PC-3 (cell line): ENCODE measurements around the gene ITCH.

Experiments used
- EZH2 ChIP-seq: fragments of 300-600 bp; sonication (generic); IDR thresholded peaks from one replicate; pipeline ENCODE4 v1.6.1; 2017; ENCODE audit warnings: antibody characterized with exemption, mild to moderate bottlenecking, low read length; ENCODE audit not compliant: unreplicated experiment
- TF ChIP-seq, protein P1 (sequence below): fragments of 300-600 bp; sonication (generic); conservative IDR thresholded peaks from 2 replicates; pipeline ENCODE4 v1.5.1; 2017; ENCODE audit warnings: antibody characterized with exemption, low read depth, mild to moderate bottlenecking, low read length

DNA sequence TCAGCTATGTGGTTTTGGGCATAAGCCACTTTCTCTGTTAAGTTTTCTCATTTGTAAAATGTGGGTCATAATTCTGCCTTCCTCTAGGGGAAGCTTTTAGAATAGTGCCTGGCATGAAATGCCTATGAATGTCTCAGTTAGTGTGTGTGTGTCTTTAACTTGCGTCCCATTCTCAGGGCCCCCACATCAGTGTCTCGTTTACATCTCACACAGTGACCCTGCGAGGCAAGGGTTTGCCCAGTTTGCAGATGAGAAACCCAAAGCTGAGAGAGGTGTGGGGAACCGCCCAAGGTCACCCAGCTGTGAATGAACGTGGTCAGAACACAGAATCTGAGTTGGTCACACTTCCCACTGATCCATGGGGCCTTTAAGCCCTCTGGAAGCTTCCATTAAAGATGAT lies 167.3 kb downstream of the ITCH start:
- TF ChIP-seq, protein P1, sequence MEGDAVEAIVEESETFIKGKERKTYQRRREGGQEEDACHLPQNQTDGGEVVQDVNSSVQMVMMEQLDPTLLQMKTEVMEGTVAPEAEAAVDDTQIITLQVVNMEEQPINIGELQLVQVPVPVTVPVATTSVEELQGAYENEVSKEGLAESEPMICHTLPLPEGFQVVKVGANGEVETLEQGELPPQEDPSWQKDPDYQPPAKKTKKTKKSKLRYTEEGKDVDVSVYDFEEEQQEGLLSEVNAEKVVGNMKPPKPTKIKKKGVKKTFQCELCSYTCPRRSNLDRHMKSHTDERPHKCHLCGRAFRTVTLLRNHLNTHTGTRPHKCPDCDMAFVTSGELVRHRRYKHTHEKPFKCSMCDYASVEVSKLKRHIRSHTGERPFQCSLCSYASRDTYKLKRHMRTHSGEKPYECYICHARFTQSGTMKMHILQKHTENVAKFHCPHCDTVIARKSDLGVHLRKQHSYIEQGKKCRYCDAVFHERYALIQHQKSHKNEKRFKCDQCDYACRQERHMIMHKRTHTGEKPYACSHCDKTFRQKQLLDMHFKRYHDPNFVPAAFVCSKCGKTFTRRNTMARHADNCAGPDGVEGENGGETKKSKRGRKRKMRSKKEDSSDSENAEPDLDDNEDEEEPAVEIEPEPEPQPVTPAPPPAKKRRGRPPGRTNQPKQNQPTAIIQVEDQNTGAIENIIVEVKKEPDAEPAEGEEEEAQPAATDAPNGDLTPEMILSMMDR, result no peak
- TF ChIP-seq EZH2, result no peak
